Activated naive CD8-positive, alpha-beta T cell (primary cell): Measurements from ENCODE around the gene CLTB.
"Not testable (repeated sequence)": the region's sequence is repeated elsewhere in the genome, so short reads cannot be mapped to it uniquely, and the experiment has no call there.

Experiments used
- H3K27ac Mint-ChIP-seq: one replicate; pipeline ENCODE4 v1.8.0; 2021; ENCODE audit warnings: mixed read lengths
- H3K27me3 Mint-ChIP-seq: one replicate; pipeline ENCODE4 v1.8.0; 2021; ENCODE audit warnings: mixed read lengths
- H3K36me3 Mint-ChIP-seq: one replicate; pipeline ENCODE4 v1.8.0; 2021; ENCODE audit warnings: mixed read lengths
- H3K4me1 Mint-ChIP-seq: one replicate; pipeline ENCODE4 v1.8.0; 2021; ENCODE audit warnings: low read depth, mixed read lengths
- H3K4me3 Mint-ChIP-seq: one replicate; pipeline ENCODE4 v1.8.0; 2021; ENCODE audit warnings: mild to moderate bottlenecking, mixed read lengths
- H3K9me3 Mint-ChIP-seq: one replicate; pipeline ENCODE4 v1.8.0; 2021; ENCODE audit warnings: low read depth, mixed read lengths

CLTB gene

GRCh38 chr5:176415952-176416924, at the start of gene CLTB:
Gene CLTB, minus strand, starts transcription at chr5:176416539. Its CDS starts 176 bp downstream, at chr5:176416363.
- Mint-ChIP-seq H3K4me3 (peak within 1 kb of the TSS; percentile 88), H3K36me3 (no peaks in the 10 kb centered on the region), H3K4me1 (peaks cover 37% of the 10 kb centered on the region), H3K9me3 (no peaks in the 10 kb centered on the region), H3K27me3 (no peaks in the 10 kb centered on the region), H3K27ac (peak within 1 kb of the TSS; percentile 80)

GRCh38 chr5:176463113-176463764, 46.9 kb upstream of the CLTB start:
- Mint-ChIP-seq H3K27ac (no peak overlapping the region), H3K27me3 (no peaks in the 10 kb centered on the region), H3K9me3 (no peaks in the 10 kb centered on the region), H3K4me1 (peaks cover 35% of the 10 kb centered on the region), H3K36me3 (peaks cover 6% of the 10 kb centered on the region), H3K4me3 (no peak overlapping the region)

GRCh38 chr5:176461349-176461748, 45.0 kb upstream of the CLTB start:
- no peak overlapping the region for H3K4me3 Mint-ChIP-seq
- peaks cover 41% of the 10 kb centered on the region for H3K4me1 Mint-ChIP-seq
- no peak overlapping the region for H3K27ac Mint-ChIP-seq
- H3K27me3 Mint-ChIP-seq, result no peaks in the 10 kb centered on the region
- peaks cover 6% of the 10 kb centered on the region for H3K36me3 Mint-ChIP-seq
- no peaks in the 10 kb centered on the region for H3K9me3 Mint-ChIP-seq

- no peaks in the 10 kb centered on the region for H3K9me3 Mint-ChIP-seq
- no peaks in the 10 kb centered on the region for H3K27me3 Mint-ChIP-seq
- H3K27ac Mint-ChIP-seq, result no peak overlapping the region
- H3K36me3 Mint-ChIP-seq, result peaks cover 8% of the 10 kb centered on the region
- peaks cover 44% of the 10 kb centered on the region for H3K4me1 Mint-ChIP-seq
- H3K4me3 Mint-ChIP-seq, result no peak overlapping the region
Observed at GRCh38 chr5:176458904-176459561, 42.7 kb upstream of the CLTB start.

GRCh38 chr5:176454724-176455394, 38.5 kb upstream of the CLTB start:
- H3K9me3 Mint-ChIP-seq, result no peaks in the 10 kb centered on the region
- H3K27ac Mint-ChIP-seq, result peak overlapping the region; percentile 3
- no peaks in the 10 kb centered on the region for H3K27me3 Mint-ChIP-seq
- peaks cover 52% of the 10 kb centered on the region for H3K4me1 Mint-ChIP-seq
- no peak overlapping the region for H3K4me3 Mint-ChIP-seq
- H3K36me3 Mint-ChIP-seq, result peaks cover 9% of the 10 kb centered on the region

- Mint-ChIP-seq H3K9me3 (no peaks in the 10 kb centered on the region), H3K4me1 (peaks cover 45% of the 10 kb centered on the region), H3K27ac (peak overlapping the region; percentile 8), H3K36me3 (peaks cover 5% of the 10 kb centered on the region), H3K27me3 (no peaks in the 10 kb centered on the region), H3K4me3 (peak overlapping the region; percentile 98)
Observed at GRCh38 chr5:176450077-176450476, 33.7 kb upstream of the CLTB start.

- H3K4me1 Mint-ChIP-seq, result peaks cover 38% of the 10 kb centered on the region
- no peaks in the 10 kb centered on the region for H3K27me3 Mint-ChIP-seq
- H3K36me3 Mint-ChIP-seq, result peaks cover 2% of the 10 kb centered on the region
- H3K9me3 Mint-ChIP-seq, result no peaks in the 10 kb centered on the region
- peak within 1 kb of the TSS; percentile 97 for H3K27ac Mint-ChIP-seq
- peak within 1 kb of the TSS; percentile 98 for H3K4me3 Mint-ChIP-seq
Observed at GRCh38 chr5:176447978-176448608, 31.8 kb upstream of the CLTB start, which contains the start of gene FAF2. Gene FAF2, plus strand, starts transcription at chr5:176448385. Its CDS starts 23 bp downstream, at chr5:176448408.

GRCh38 chr5:176447591-176447977, 31.2 kb upstream of the CLTB start:
- H3K4me1 Mint-ChIP-seq, result peaks cover 33% of the 10 kb centered on the region
- H3K36me3 Mint-ChIP-seq, result peaks cover 2% of the 10 kb centered on the region
- no peaks in the 10 kb centered on the region for H3K27me3 Mint-ChIP-seq
- H3K27ac Mint-ChIP-seq, result peak overlapping the region; percentile 97
- H3K9me3 Mint-ChIP-seq, result no peaks in the 10 kb centered on the region
- H3K4me3 Mint-ChIP-seq, result peak overlapping the region; percentile 98

- Mint-ChIP-seq H3K27me3 (no peaks in the 10 kb centered on the region), H3K4me3 (peak overlapping the region; percentile 98), H3K4me1 (peaks cover 28% of the 10 kb centered on the region), H3K9me3 (no peaks in the 10 kb centered on the region), H3K27ac (peak overlapping the region; percentile 97), H3K36me3 (no peaks in the 10 kb centered on the region)
Observed at GRCh38 chr5:176446884-176447590, 30.7 kb upstream of the CLTB start.

- peak overlapping the region; percentile 29 for H3K27ac Mint-ChIP-seq
- H3K9me3 Mint-ChIP-seq, result no peaks in the 10 kb centered on the region
- no peaks in the 10 kb centered on the region for H3K36me3 Mint-ChIP-seq
- no peaks in the 10 kb centered on the region for H3K27me3 Mint-ChIP-seq
- peak overlapping the region; percentile 53 for H3K4me3 Mint-ChIP-seq
- H3K4me1 Mint-ChIP-seq, result peaks cover 26% of the 10 kb centered on the region
Observed at GRCh38 chr5:176446028-176446665, 29.8 kb upstream of the CLTB start.

- H3K27me3 Mint-ChIP-seq, result no peaks in the 10 kb centered on the region
- H3K36me3 Mint-ChIP-seq, result no peaks in the 10 kb centered on the region
- H3K4me1 Mint-ChIP-seq, result peaks cover 16% of the 10 kb centered on the region
- H3K9me3 Mint-ChIP-seq, result no peaks in the 10 kb centered on the region
- H3K4me3 Mint-ChIP-seq, result no peak overlapping the region
- H3K27ac Mint-ChIP-seq, result no peak overlapping the region
Observed at GRCh38 chr5:176444742-176445141, 28.4 kb upstream of the CLTB start.

- not testable (repeated sequence) for H3K4me3 Mint-ChIP-seq, H3K4me1 Mint-ChIP-seq
Observed at GRCh38 chr5:176442911-176443310, 26.6 kb upstream of the CLTB start.

GRCh38 chr5:176441921-176442323, 25.6 kb upstream of the CLTB start:
- H3K36me3 Mint-ChIP-seq, result no peaks in the 10 kb centered on the region
- no peaks in the 10 kb centered on the region for H3K27me3 Mint-ChIP-seq
- H3K4me3 Mint-ChIP-seq, result no peak overlapping the region
- peaks cover 6% of the 10 kb centered on the region for H3K4me1 Mint-ChIP-seq
- no peaks in the 10 kb centered on the region for H3K9me3 Mint-ChIP-seq
- no peak overlapping the region for H3K27ac Mint-ChIP-seq

More at GRCh38 chr5:176442911-176443310, 26.6 kb upstream of the CLTB start:
- H3K27ac Mint-ChIP-seq, H3K9me3 Mint-ChIP-seq, H3K36me3 Mint-ChIP-seq, H3K27me3 Mint-ChIP-seq: not testable (repeated sequence)
